Breast epithelium (tissue), 3 donors: ENCODE data around the gene NPTX1.

ENCODE experiments used
- CTCF ChIP-seq, 3 donors: fragments of 450-650 bp; IDR thresholded peaks; one replicate each; pipeline ENCODE4 v1.5.1; 2016 to 2017; ENCODE audit warnings: antibody characterized with exemption in 3 of 3, mild to moderate bottlenecking in 3 of 3, moderate library complexity in 3 of 3
- POLR2A ChIP-seq: fragments of 450-650 bp; IDR thresholded peaks from one replicate; pipeline ENCODE4 v1.6.1; 2016; ENCODE audit warnings: antibody characterized with exemption, mild to moderate bottlenecking, moderate library complexity

GRCh38 chr17:80437532-80437931, 38.9 kb downstream of the NPTX1 start:
- no peak for TF ChIP-seq POLR2A
- TF ChIP-seq CTCF (IDR thresholded peaks at IDR 0.05): no peak
